Measurements from ENCODE around the gene FKBP10. TPM values are rescaled to one million over a fixed set of nuclear protein-coding genes. Genes with fewer than 3 reads are reported as not detected.
"Not testable (repeated sequence)": the region's sequence is repeated elsewhere in the genome, so short reads cannot be mapped to it uniquely, and the experiment has no call there.

Gene FKBP10
- total RNA-seq, 2 donors from 2014 or later: not detected

DNA sequence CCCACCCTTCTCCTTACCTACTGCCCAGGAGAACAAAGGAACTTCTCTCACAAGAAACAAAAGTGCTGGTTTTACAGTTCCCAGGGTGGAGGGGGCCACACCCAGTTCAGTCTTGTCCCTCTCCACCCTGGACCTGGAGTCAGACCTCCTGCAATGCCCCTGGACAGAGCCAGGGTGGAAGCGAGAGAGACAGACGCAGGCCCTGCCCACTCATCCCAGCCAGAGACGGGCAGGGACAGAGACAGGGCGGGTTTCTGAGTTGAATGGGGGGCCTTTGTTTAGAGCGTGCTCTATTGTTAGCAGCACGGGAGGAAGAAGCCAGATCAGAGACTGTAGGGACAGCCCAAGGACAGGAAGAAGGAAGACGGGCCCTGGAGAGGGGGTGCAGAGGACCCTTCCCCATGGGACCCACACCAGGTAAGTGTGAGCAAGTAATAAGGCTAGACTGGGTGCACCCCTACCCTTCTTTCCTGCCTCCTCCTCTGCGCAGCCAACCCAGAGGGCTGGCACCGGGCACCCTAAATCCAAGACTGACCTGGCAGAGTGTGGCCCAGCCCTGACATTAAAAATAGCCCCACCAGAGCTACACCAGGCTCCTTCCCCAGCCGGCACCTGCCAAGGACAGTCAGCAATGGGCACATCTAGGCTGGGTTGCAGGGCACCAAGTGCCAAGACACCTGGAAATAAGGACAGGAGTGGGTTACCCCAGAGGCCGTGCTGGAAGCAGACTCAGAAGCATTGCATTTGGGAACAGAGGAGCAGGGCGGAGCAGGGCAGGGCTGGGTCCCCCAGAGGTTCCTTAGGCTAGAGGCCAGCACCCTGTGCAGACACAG, 37.2 kb upstream of the FKBP10 start:
- H3K9me3 ChIP-seq (ENCODE audit: control insufficient read depth, low read length, poor library complexity, severe bottlenecking): no peaks in the 10 kb centered on the region
- Mint-ChIP-seq H3K4me1 (peaks cover 3% of the 10 kb centered on the region), H3K4me3 (no peak overlapping the region), H3K27ac (no peak overlapping the region), H3K36me3 (ENCODE audit: low read depth) (peaks cover 2% of the 10 kb centered on the region), H3K27me3 (peaks cover 29% of the 10 kb centered on the region)
- DNase-seq (no peak), ATAC-seq (no peak)

DNA sequence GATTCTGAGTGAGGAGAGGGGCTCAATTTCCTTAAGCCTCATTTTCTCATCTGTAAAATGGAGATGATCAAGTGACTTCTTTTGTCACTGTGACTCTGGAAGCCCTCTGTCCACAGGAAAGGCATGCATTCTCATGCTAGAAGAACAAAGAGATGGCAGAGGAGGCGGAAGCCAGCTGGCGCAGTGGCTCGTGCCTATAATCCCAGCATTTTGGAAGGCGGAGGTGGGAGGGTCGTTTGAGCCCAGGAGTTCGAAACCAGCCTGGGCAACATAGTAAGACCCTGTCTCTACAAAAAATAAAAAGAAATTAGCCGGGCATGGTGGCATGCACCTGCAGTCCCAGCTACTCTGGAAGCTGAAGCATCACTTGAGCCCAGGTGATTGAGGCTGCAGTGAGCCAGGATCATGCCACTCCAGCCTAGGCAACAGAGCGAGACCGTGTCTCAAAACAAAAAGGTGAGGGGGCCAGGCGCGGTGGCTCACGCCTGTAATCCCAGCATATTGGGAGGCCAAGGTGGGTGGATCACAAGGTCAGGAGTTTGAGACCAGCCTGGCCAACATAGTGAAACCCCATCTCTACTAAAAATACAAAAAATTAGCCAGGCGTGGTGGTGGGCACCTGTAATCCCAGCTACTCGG, 36.4 kb upstream of the FKBP10 start:
- H3K27ac Mint-ChIP-seq; H3K4me3 Mint-ChIP-seq; H3K36me3 Mint-ChIP-seq (ENCODE audit: low read depth); ATAC-seq; H3K4me1 Mint-ChIP-seq; H3K9me3 ChIP-seq (ENCODE audit: control insufficient read depth, low read length, poor library complexity, severe bottlenecking); DNase-seq: not testable (repeated sequence)
- H3K27me3 Mint-ChIP-seq: peaks cover 31% of the 10 kb centered on the region

DNA sequence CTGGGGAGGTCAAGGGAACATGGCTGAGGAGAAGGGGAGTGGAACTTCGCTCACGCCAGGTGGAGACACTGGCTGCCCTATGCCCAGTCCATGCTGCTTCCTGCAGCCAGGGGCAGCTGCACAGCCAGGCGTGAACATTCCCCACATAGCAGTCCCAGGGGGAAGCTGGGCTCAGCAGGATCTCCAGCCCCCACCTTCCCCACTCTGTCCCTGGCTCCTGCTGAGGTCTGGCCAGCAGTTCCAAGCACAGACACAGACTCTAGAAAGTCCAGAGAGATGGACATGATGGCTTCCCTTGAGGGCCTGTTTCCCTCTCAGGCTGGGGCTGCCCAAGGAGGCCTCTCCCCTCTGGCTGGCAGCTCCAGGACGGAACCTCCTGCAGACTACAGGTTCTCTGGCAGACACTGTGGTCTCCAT, 35.6 kb upstream of the FKBP10 start:
- DNase-seq (no peak), ATAC-seq (no peak)
- Mint-ChIP-seq H3K27me3 (peaks cover 39% of the 10 kb centered on the region), H3K36me3 (ENCODE audit: low read depth) (peaks cover 2% of the 10 kb centered on the region), H3K27ac (no peak overlapping the region), H3K4me1 (no peaks in the 10 kb centered on the region), H3K4me3 (no peak overlapping the region)
- no peaks in the 10 kb centered on the region for H3K9me3 ChIP-seq (ENCODE audit: control insufficient read depth, low read length, poor library complexity, severe bottlenecking)

DNA sequence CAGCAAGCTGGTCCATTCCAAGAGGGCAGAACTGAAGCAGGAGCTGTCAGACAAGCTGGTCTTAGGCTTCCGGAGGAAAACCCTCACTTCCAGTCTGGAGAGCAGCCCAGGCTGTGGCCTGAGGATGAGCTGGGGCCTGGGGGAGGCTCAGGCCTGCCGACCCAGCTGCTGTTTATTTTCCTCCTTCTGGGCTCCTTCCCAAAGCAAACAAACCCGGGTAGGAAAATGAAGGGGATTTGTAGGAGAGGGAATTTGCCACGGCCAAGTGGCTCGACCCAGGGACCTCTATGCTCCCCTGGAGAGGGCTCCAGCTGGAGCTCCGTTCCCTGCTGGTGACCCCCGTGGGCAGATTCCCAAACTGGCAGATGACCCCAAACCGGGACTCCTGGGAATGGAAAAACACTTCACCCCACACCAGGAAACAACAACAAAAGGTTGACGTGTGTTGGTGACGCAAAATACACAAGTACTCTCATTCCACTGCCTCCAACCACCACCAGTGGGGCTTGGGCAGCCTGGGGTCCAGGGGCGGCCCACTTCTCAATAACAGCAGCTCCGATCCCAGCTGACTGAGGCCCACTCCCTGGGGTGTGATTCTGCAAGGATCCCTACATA, 35.1 kb upstream of the FKBP10 start:
- ATAC-seq (no peak), DNase-seq (no peak)
- no peaks in the 10 kb centered on the region for H3K9me3 ChIP-seq (ENCODE audit: control insufficient read depth, low read length, poor library complexity, severe bottlenecking)
- H3K4me3 Mint-ChIP-seq: no peak overlapping the region
- no peaks in the 10 kb centered on the region for H3K4me1 Mint-ChIP-seq
- H3K27ac Mint-ChIP-seq: no peak overlapping the region
- H3K36me3 Mint-ChIP-seq (ENCODE audit: low read depth): peaks cover 2% of the 10 kb centered on the region
- peaks cover 44% of the 10 kb centered on the region for H3K27me3 Mint-ChIP-seq

DNA sequence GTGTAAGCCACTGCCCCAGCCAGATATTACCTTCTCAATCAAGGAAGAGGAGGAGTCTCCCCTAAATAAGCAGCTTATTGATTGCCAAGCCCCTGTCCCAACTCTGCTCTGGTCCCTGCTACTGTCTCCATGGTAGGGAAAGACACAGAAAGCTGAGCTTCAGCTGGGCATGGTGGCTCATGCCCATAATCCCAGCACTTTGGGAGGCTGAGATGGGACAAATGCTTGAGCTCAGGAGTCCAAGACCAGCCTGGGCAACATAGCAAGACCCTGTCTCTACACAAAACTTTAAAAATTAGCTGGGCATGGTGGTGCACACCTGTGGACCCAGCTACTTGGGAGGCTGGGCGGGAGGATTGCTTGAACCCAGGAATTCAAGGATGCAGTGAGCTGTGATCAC, 32.9 kb upstream of the FKBP10 start:
- no peak for ATAC-seq
- H3K4me1 Mint-ChIP-seq: peaks cover 3% of the 10 kb centered on the region

DNA sequence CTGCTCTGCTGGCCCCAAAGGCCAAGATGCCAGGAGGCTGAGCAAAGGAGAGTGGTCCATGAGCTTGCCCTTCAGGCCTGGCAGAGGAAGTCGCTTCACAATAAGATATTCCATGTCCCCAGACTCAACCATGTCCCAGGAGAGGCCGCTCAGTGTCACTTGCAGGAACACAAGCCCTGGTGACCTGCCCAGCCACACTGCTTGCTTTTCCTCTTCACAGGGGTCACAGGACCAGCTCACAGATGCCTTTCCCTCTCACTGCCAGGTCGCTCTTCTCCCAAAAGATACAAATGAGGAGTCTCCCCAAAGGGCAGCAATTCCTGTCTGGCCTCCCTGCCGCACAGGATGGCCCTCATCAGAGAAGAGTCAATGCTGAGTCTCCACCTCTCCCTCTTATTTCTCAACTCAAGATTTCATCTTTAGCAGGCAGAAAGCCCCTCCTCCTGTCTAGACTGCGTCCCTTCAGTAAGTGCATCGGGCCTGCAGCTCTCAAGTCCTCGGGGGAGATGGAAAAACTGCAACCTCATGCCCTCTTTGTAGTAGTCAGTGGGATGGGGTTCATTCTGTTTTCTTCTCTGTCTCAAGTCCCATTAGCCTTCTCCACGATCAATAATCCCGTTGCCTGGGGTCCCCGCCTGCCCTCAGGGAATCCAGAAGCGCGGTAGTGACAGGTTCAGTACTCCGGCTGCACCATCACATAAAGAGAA, 31.2 kb upstream of the FKBP10 start:
- H3K27ac Mint-ChIP-seq: no peak overlapping the region
- peaks cover 2% of the 10 kb centered on the region for H3K36me3 Mint-ChIP-seq (ENCODE audit: low read depth)
- peaks cover 3% of the 10 kb centered on the region for H3K4me1 Mint-ChIP-seq
- DNase-seq (no peak), ATAC-seq (no peak)
- no peaks in the 10 kb centered on the region for H3K9me3 ChIP-seq (ENCODE audit: control insufficient read depth, low read length, poor library complexity, severe bottlenecking)
- H3K27me3 Mint-ChIP-seq: peaks cover 32% of the 10 kb centered on the region
- no peak overlapping the region for H3K4me3 Mint-ChIP-seq

More for the DNA sequence above, 32.9 kb upstream of the FKBP10 start:
- no peak for DNase-seq
- H3K9me3 ChIP-seq (ENCODE audit: control insufficient read depth, low read length, poor library complexity, severe bottlenecking): no peaks in the 10 kb centered on the region
- peaks cover 2% of the 10 kb centered on the region for H3K36me3 Mint-ChIP-seq (ENCODE audit: low read depth)
- H3K27me3 Mint-ChIP-seq: peaks cover 45% of the 10 kb centered on the region
- H3K27ac Mint-ChIP-seq: no peak overlapping the region
- no peak overlapping the region for H3K4me3 Mint-ChIP-seq

DNA sequence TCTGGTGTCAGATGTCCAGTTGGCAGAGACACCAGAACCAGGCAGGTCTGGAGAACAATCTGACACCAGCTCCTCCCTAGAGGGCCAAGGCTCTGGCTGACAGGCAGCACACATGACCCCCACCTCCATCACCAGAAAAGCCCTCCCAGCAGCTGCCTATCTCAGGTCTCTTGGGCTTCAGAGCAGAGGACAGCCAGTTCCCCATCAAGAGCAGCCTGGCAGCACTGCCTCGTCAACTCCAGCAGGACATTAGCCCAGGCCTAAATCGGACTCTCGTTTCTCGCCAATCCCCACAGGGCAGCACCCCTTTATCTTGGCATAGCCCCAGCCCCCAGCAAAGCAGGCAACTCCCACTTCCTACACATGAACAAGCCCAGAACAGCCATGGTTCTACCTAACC, 30.7 kb upstream of the FKBP10 start:
- no peaks in the 10 kb centered on the region for H3K9me3 ChIP-seq (ENCODE audit: control insufficient read depth, low read length, poor library complexity, severe bottlenecking)
- DNase-seq: no peak
- H3K4me1 Mint-ChIP-seq: peaks cover 6% of the 10 kb centered on the region
- ATAC-seq: no peak
- H3K27ac Mint-ChIP-seq: no peak overlapping the region
- peaks cover 32% of the 10 kb centered on the region for H3K27me3 Mint-ChIP-seq
- H3K4me3 Mint-ChIP-seq: no peak overlapping the region
- peaks cover 2% of the 10 kb centered on the region for H3K36me3 Mint-ChIP-seq (ENCODE audit: low read depth)

DNA sequence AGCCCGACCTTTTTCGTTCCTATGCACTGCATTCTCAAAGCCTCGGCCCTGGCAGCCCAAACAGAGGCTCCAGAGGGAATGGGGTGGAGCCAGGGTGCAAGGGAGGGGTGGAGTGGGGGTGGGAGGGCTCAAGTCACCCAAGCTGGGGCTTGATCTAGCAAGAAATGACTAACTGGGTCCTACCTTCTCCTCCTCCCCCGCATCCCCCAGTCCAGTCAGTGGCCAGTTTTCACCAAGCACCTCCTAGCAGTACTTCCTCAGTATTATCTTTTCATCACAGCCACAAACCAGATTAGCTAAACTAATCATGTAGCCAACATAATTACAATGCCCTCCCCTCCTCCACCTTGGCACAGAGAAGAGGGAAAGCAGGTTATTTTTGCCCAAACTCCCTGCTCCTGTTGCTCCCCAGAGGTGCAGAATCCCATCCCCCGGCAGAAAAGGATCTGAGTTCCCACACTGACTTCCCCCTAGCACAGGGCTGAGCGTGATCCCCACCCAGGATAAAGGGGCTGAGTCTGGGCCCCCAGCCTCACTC, 28.5 kb upstream of the FKBP10 start:
- DNase-seq (no peak), ATAC-seq (no peak)
- H3K9me3 ChIP-seq (ENCODE audit: control insufficient read depth, low read length, poor library complexity, severe bottlenecking): no peaks in the 10 kb centered on the region
- Mint-ChIP-seq H3K27me3 (peaks cover 32% of the 10 kb centered on the region), H3K27ac (no peak overlapping the region), H3K4me1 (peaks cover 11% of the 10 kb centered on the region), H3K36me3 (ENCODE audit: low read depth) (peaks cover 2% of the 10 kb centered on the region), H3K4me3 (peak overlapping the region; percentile 41)

DNA sequence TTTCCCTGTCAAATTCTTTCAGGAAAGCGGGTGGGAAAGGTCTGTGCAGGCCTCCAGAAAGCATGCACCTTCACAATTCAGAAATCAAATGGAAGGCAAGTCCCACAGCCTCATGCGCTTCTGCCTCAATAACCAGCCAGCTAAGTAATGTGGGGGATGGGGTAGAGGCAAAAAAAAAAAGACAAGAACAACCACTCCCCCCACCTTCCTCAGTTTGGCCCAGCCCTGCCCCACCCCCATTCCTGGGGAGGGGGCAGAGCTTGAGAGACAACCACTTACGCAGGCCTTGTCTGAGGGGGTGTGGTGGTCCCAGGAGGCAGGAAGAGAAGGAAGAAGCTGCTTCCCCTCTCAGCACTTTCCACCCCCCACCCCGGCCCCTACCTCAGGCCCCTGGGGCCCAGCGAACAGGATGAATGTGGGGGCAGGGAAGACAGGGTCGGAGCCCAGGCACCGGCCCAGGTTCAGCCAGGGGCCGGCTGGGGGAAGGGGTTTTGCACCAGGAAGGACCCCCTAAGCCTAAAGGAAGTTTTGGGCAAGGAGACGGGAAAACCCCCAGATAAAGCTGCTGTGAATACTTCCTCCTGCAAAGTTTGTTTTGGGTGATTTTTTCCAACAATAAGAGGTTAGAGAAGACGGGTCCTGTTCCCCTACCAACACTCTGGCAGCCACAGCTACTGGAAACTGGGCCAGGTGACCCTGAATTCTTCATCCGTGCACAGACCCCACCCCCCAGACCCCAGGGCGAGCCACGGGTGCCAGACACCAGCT, 27.5 kb upstream of the FKBP10 start:
- peak overlapping the region; percentile 71 for H3K4me3 Mint-ChIP-seq
- no peak overlapping the region for H3K27ac Mint-ChIP-seq
- ATAC-seq (no peak), DNase-seq (no peak)
- peaks cover 13% of the 10 kb centered on the region for H3K4me1 Mint-ChIP-seq
- no peaks in the 10 kb centered on the region for H3K9me3 ChIP-seq (ENCODE audit: control insufficient read depth, low read length, poor library complexity, severe bottlenecking)
- H3K27me3 Mint-ChIP-seq: peaks cover 31% of the 10 kb centered on the region
- peaks cover 2% of the 10 kb centered on the region for H3K36me3 Mint-ChIP-seq (ENCODE audit: low read depth)

DNA sequence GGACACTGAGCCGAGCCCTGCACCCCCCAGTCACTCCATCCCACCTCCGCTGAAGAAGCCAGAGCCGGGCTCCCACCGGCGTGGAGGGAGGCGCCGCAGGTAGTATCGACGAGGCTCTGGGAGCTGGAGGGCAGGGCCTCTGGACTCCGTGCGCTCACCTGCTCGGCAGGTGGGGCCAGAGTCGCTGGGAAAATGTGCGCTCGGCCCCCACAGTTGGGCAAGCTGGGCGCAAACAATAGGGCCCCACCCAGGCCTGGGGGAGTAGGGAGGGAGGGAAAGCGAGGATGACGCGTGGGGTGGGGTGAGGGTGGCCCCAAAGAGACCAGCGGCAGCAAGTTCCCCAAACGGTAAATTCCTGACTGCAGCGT, 27.0 kb upstream of the FKBP10 start:
- DNase-seq (no peak), ATAC-seq (no peak)
- peaks cover 25% of the 10 kb centered on the region for H3K27me3 Mint-ChIP-seq
- no peak overlapping the region for H3K27ac Mint-ChIP-seq
- H3K36me3 Mint-ChIP-seq (ENCODE audit: low read depth): no peaks in the 10 kb centered on the region
- H3K4me1 Mint-ChIP-seq: peaks cover 16% of the 10 kb centered on the region
- H3K9me3 ChIP-seq (ENCODE audit: control insufficient read depth, low read length, poor library complexity, severe bottlenecking): no peaks in the 10 kb centered on the region
- H3K4me3 Mint-ChIP-seq: peak overlapping the region; percentile 71

DNA sequence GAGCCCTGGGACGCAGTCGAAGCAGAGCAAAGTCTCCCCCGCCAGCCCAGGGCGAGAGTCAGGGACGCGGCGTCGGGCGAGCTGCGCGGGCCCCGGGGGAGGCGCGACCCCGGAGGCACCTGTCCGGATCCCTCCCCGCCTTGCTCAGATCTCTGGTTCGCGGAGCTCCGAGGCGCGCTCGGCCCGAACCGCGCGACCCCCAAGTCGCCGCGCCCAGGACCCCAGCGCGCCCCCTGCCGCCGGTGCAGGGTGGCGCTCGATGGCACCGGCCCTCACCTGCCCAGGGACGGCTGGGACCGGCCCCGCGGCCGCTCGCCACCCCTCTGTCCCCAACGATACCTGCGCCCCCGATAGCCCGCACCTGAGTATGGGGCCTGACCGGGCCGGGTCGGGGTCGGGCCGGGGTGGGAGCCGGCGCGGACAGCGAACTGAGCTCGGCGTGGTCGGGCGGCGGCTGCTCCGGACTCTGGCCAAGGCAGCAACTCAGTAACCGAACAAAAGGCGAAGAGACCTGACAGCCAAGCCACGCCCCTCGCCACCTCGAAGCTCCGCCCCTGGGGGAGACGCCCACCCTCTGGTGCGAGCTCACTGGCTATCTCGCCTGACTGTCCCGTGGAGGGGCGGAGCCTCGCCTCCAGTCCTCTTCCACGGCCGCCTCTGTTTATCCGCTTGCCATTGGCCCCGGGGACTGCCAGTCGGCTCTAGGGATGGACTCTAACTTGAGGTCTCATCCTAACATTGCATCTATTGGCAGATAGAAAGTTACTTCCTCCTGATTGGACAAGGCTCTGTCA, 26.4 kb upstream of the FKBP10 start, which contains the start of gene JUP:
TSS of gene JUP (minus strand) at position 485 of the 794 bp plus-strand sequence. CDS start 14,857 bp downstream, outside the sequence.
- H3K36me3 Mint-ChIP-seq (ENCODE audit: low read depth): no peaks in the 10 kb centered on the region
- H3K4me1 Mint-ChIP-seq: peaks cover 16% of the 10 kb centered on the region
- H3K27ac Mint-ChIP-seq: peak within 1 kb of the TSS; percentile 16
- H3K9me3 ChIP-seq (ENCODE audit: control insufficient read depth, low read length, poor library complexity, severe bottlenecking): no peaks in the 10 kb centered on the region
- DNase-seq (peak; percentile 72 to 82 (median 80)), ATAC-seq (peak; percentile 97)
- peaks cover 25% of the 10 kb centered on the region for H3K27me3 Mint-ChIP-seq
- peak within 1 kb of the TSS; percentile 71 for H3K4me3 Mint-ChIP-seq

DNA sequence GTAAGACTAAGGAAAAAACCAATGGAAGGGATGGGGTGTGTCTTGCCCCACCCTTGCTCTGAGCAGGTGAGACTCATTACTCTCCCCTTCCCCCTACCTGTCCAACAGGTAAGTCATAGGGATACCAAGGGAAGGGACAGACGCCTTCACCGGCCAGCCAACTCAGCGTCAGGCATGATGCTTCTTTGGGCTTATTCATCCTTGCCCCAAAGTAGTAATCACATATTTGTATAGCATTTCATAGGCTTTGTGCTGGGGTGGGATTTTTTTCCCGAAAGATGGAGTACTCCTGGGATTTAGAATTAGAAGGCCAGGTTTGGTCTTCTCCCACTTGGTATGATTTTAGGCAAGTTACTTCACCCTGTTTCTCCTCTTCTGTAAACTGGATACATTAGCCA, 25.8 kb upstream of the FKBP10 start:
- Mint-ChIP-seq H3K36me3 (ENCODE audit: low read depth) (no peaks in the 10 kb centered on the region), H3K4me1 (peaks cover 16% of the 10 kb centered on the region), H3K4me3 (peak overlapping the region; percentile 71), H3K27me3 (peaks cover 19% of the 10 kb centered on the region), H3K27ac (peak overlapping the region; percentile 16)
- ATAC-seq (no peak), DNase-seq (no peak)
- no peaks in the 10 kb centered on the region for H3K9me3 ChIP-seq (ENCODE audit: control insufficient read depth, low read length, poor library complexity, severe bottlenecking)

Data from T-helper 17 cell (primary cell).